ENCODE data around the gene DLG2. TPM values are rescaled to one million over a fixed set of nuclear protein-coding genes. Genes with fewer than 3 reads are reported as not detected.

The DLG2 gene
- polyA plus RNA-seq, 3 donors: 0.24 to 0.39 TPM; not detected in 1

GRCh38 chr11:85299258-85299942 lies 327.7 kb downstream of the DLG2 start:
- no peak for TF ChIP-seq CTCF (IDR thresholded peaks at IDR 0.05)
- intact Hi-C loops (cut with micrococcal nuclease): no loop called here
- H3K4me1 ChIP-seq (ENCODE audit: control insufficient read depth in 1 of 2, insufficient read depth in 2 of 2, low read length in 2 of 2): no peaks in the 10 kb centered on the region

GRCh38 chr11:85295694-85296271 lies 331.4 kb downstream of the DLG2 start:
- WGBS (ENCODE audit: insufficient coverage): no CpG with 5 or more reads among the region's 1 CpG
- TF ChIP-seq CTCF (IDR thresholded peaks at IDR 0.05): no peak
- no peaks in the 10 kb centered on the region for H3K9me3 ChIP-seq (replicated peaks in 1 of 2; ENCODE audit: control insufficient read depth in 1 of 2, insufficient read depth in 1 of 2, low read length in 2 of 2)
- intact Hi-C loops (cut with micrococcal nuclease): no loop called here
- no peak for DNase-seq
- H3K79me2 ChIP-seq (ENCODE audit: insufficient read depth, low read length): no peaks in the 10 kb centered on the region
- no peak overlapping the region for H3K4me3 ChIP-seq (replicated peaks in 1 of 3; ENCODE audit: low read depth in 2 of 3, low read length in 3 of 3)
- no peaks in the 10 kb centered on the region for H3K36me3 Mint-ChIP-seq
- H3K27ac ChIP-seq (ENCODE audit: low read depth in 1 of 2, low read length in 2 of 2): no peak overlapping the region
- H3K9ac ChIP-seq (ENCODE audit: insufficient read depth, low read length, poor library complexity, severe bottlenecking): no peak overlapping the region
- H3K9me3 Mint-ChIP-seq: peaks cover 0 to 5% (median 2%) of the 10 kb centered on the region in 7 donors
- no peaks in the 10 kb centered on the region for H3K36me3 ChIP-seq (replicated peaks in 1 of 2; ENCODE audit: control insufficient read depth in 1 of 2, insufficient read depth in 2 of 2, low read length in 2 of 2)
- peaks cover 0 to 2% (median 0%) of the 10 kb centered on the region in 3 donors for H3K27me3 Mint-ChIP-seq (ENCODE audit: low read depth in 3 of 3)
- no peaks in the 10 kb centered on the region for H3K27me3 ChIP-seq (ENCODE audit: control insufficient read depth in 2 of 2, insufficient read depth in 2 of 2, low read length in 2 of 2)
- no peak overlapping the region for H3K27ac Mint-ChIP-seq
- H4K20me1 ChIP-seq (ENCODE audit: insufficient read depth, low read length): no peaks in the 10 kb centered on the region
- no peak overlapping the region for H3K4me3 Mint-ChIP-seq
- H3K4me1 ChIP-seq (ENCODE audit: control insufficient read depth in 1 of 2, insufficient read depth in 2 of 2, low read length in 2 of 2): no peaks in the 10 kb centered on the region
- H3K4me1 Mint-ChIP-seq: no peaks in the 10 kb centered on the region
- H2AFZ ChIP-seq (ENCODE audit: insufficient read depth, low read depth, low read length, poor library complexity, severe bottlenecking): no peak overlapping the region
- no peak overlapping the region for H3K4me2 ChIP-seq (replicated peaks; ENCODE audit: extremely low read depth, low read length, poor library complexity, severe bottlenecking)

More at GRCh38 chr11:85299258-85299942, 327.7 kb downstream of the DLG2 start:
- WGBS (ENCODE audit: insufficient coverage): no CpG with 5 or more reads among the region's 1 CpG
- Mint-ChIP-seq H3K9me3 (peaks cover 0 to 2% (median 0%) of the 10 kb centered on the region in 7 donors), H3K27ac (no peak overlapping the region), H3K27me3 (ENCODE audit: low read depth in 3 of 3) (peaks cover 0 to 2% (median 0%) of the 10 kb centered on the region in 3 donors), H3K36me3 (no peaks in the 10 kb centered on the region), H3K4me1 (no peaks in the 10 kb centered on the region), H3K4me3 (no peak overlapping the region)
- H3K4me2 ChIP-seq (replicated peaks; ENCODE audit: extremely low read depth, low read length, poor library complexity, severe bottlenecking): no peak overlapping the region
- no peaks in the 10 kb centered on the region for H4K20me1 ChIP-seq (ENCODE audit: insufficient read depth, low read length)
- H2AFZ ChIP-seq (ENCODE audit: insufficient read depth, low read depth, low read length, poor library complexity, severe bottlenecking): no peak overlapping the region
- H3K27ac ChIP-seq (ENCODE audit: low read depth in 1 of 2, low read length in 2 of 2): no peak overlapping the region
- H3K79me2 ChIP-seq (ENCODE audit: insufficient read depth, low read length): no peaks in the 10 kb centered on the region
- H3K4me3 ChIP-seq (replicated peaks in 1 of 3; ENCODE audit: low read depth in 2 of 3, low read length in 3 of 3): no peak overlapping the region
- no peaks in the 10 kb centered on the region for H3K27me3 ChIP-seq (ENCODE audit: control insufficient read depth in 2 of 2, insufficient read depth in 2 of 2, low read length in 2 of 2)
- no peak overlapping the region for H3K9ac ChIP-seq (ENCODE audit: insufficient read depth, low read length, poor library complexity, severe bottlenecking)
- no peak for DNase-seq
- H3K9me3 ChIP-seq (replicated peaks in 1 of 2; ENCODE audit: control insufficient read depth in 1 of 2, insufficient read depth in 1 of 2, low read length in 2 of 2): no peaks in the 10 kb centered on the region
- H3K36me3 ChIP-seq (replicated peaks in 1 of 2; ENCODE audit: control insufficient read depth in 1 of 2, insufficient read depth in 2 of 2, low read length in 2 of 2): no peaks in the 10 kb centered on the region

Data from CD14-positive monocyte (primary cell).